Measurements from ENCODE around the gene MAML2.

GRCh38 chr11:96102664-96103078 lies 240.3 kb downstream of the MAML2 start:
- TF ChIP-seq SAFB2 (CRISPR knock-in tag; IDR thresholded peaks at IDR 0.05; ENCODE audit: borderline replicate concordance, low read depth): no peak
- TF ChIP-seq POLR2A (IDR thresholded peaks at IDR 0.05; ENCODE audit: insufficient read depth in 1 of 2, low read depth in 2 of 2, low read length in 2 of 2): no peak
- no peak for TF ChIP-seq JUNB (CRISPR knock-in tag; IDR thresholded peaks at IDR 0.05; ENCODE audit: borderline replicate concordance)
- no peak for TF ChIP-seq CTCF (CRISPR knock-in tag; IDR thresholded peaks at IDR 0.05)
- TF ChIP-seq RFX5 (IDR thresholded peaks at IDR 0.05; ENCODE audit: low read depth, low read length): no peak
- no peak for TF ChIP-seq BRF2 (CRISPR knock-in tag; IDR thresholded peaks at IDR 0.05)
- TF ChIP-seq THAP7 (CRISPR knock-in tag; IDR thresholded peaks at IDR 0.05): no peak
- no peak for TF ChIP-seq MAX (IDR thresholded peaks at IDR 0.05)
- TF ChIP-seq GABPA (IDR thresholded peaks at IDR 0.05; ENCODE audit: low read depth, low read length): no peak
- TF ChIP-seq GABPA (CRISPR knock-in tag; IDR thresholded peaks at IDR 0.05; ENCODE audit: low read depth): no peak
- no peak for TF ChIP-seq ZNF619 (CRISPR knock-in tag; IDR thresholded peaks at IDR 0.05)
- no peak for TF ChIP-seq SMAD1 (CRISPR knock-in tag; IDR thresholded peaks at IDR 0.05; ENCODE audit: borderline replicate concordance, low read depth)
